LHCN-M2 (cell line): ENCODE measurements around the gene DRGX. TPM values are rescaled to one million over a fixed set of nuclear protein-coding genes. Genes with fewer than 3 reads are reported as not detected.

Experiments used
- DNase-seq: peaks from one replicate; pipeline ENCODE4 v3.0.0-alpha.2; 2012; ENCODE audit warnings: low read depth
- polyA plus RNA-seq: library from polyadenylated mRNA; unstranded; fragments of >200 nt; gene quantifications from one replicate; pipeline ENCODE4 v1.2.1, GENCODE V29; 2012; ENCODE audit warnings: missing spikeins
- total RNA-seq: library from RNA; depleted of rRNA; stranded (reverse); fragments of >200 nt; gene quantifications from 2 replicates; pipeline ENCODE4 v1.2.3, GENCODE V29; 2014; rRNA removed

Gene DRGX
- total RNA-seq, result not detected in 2 replicates
- 0.07 TPM for polyA plus RNA-seq

- DNase-seq, result no peak
Measured at GRCh38 chr10:49395741-49396665, at the start of gene DRGX. Gene DRGX, minus strand, starts transcription at chr10:49396089. Its CDS starts 649 bp downstream, at chr10:49395440.

DNA sequence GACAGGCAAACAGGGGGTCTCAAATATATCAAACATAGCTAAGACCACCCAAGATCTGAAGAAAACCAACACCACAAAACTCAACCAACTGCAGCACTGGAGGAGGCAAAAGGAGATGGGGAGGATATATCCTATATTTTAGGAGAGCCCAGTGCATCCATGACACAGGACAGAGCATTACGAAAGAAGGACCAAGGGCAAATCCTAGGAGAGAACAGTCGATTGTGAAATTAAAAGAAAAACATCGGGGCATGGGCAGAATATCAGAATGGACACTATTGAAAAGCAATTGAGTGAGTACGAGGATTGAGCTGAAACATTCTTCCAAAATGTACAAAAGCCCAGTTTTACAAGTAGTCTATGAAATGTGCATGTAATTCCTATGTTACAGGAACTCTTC lies 48.5 kb upstream of the DRGX start:
- no peak for DNase-seq

DNA sequence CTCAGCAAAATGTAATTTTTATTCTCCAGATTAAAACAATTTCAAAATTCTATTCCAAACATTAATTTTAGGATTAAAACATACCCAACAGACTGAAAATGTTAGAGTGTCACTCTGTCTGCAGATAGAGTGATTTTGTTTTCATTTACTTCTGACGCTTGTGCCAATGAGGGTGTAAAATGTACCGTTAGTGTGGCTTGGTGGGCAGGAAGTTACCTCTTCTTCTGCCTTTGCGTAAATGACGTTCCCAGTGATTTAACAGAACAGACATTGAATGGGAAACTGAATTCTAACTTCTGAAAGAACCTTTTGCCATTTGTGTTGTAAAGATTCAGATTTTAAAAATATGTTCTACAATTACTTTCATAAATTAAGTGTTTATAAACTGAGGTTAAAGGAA lies 47.0 kb upstream of the DRGX start:
- no peak for DNase-seq

DNA sequence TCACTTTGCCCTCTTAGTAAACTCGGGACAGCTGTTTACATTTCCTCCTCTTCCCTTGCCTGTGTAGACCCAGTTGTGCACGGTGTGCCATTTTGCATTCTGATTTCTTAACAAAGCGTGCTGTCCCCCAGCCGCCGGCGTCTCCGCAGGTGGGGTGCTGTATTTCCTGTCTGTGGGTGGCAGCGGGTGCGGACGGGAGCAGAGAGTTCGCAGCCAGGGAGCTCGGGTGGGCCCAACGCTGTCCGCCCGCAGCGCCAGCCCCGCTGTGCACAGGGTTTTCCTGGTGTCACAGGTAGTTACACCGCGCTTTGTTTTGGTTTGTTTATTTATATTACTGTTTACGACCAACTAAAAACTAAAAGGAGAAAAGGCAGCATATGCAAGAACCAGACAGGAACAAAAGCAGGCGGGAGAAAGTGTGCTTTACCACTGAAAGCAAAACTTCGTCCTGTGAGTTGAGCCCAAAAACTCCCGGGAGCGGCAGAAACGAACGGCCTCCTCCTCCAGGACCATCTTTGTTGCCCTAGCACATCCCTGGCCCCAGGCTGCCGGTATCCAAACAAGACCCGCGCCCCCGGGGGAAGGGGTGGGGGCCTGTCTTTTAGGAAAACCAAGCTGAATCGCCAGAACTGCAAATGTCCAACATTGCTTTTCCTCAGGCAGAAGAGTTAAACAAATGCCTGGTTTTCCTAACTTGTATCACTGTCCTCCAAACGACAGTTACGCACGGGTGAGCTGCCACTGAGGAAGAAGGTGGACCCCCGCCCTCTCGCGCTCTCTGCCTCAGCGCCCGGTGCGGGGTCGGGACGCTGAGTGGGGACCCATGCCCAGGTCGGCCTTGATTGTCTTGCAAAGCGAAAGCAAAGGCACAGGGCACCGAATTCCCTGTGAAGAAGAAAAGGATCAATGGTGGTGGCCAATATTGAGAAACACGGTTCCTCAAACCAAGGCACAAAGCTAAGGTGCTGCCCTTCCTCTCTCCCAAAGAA lies 45.9 kb upstream of the DRGX start:
- DNase-seq, result no peak

GRCh38 chr10:49435225-49435624 lies 39.3 kb upstream of the DRGX start:
- no peak for DNase-seq

DNA sequence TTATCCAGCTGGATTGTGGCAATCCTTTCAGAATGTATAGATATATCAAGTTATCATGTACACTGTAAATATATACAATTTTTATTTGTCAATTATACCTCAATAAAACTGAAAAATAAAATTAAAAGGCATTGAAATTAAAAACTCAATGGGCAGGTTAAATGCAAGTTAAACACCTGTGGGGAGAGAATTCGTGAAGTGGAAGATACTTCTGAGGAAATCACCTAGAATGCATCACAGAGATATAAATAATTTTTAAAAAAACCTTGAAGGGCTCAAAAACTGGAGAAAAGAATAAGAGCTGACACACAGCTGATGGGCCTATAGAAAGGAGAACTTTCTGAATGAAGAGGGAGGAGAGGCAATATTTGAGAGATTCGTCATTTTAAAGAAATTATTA lies 37.2 kb upstream of the DRGX start:
- no peak for DNase-seq

DNA sequence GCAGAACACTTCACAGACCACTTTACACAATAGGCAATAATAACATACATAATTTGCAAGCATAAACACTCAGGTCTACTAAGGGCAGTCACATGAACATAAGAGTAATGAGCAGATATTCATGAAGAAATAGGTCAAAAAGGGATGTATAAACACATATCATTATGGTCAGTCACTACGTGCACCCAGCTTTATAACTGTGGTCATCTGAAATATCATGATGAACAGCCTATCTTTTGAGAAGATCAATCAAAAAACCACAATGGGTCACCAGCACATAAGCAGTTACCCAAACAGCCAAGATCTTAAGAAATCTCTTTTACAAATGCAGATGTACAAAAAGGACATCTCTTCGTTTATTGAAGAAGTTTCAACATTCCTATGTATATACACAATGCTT lies 35.5 kb upstream of the DRGX start:
- no peak for DNase-seq

- DNase-seq, result no peak
Measured at GRCh38 chr10:49429458-49429857, 33.6 kb upstream of the DRGX start.

DNA sequence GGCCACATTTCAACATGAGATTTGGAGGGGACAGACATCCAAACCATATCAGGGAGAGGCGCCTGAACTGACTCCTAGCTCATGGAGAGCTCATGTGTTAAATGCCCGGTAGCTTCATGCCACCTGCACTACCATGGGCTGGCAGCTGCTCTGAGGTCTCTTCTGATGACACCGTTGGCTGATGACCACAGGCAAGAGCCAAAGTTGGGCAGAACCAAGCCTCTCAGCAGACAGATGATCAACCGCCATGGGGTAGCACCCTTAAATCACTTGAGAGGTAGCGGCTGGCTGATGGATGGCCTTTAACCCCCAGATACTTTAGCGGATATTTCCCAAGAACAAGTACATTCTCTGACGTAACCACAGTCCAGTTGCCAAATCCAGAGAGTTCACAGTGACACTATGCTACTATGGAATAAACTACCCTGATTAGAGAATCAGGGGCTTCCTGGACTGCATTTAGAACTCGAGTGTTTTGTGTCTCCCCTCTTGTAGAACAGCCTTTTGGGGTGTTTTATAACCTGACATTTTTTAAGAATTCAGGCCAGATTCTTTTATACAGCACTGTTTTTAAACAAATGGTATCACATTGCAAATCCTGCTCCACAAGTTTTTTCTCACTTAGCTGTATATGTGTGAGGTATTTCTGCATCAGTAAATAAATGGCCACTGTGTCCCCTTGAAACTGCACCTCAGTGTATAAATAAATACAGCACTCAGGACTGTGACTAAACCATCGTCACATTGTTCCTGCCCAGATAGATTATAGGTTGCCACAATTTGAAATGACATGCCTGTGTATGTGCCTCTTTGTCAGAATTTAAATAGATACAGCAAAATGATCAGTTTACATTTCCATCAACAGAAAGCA lies 30.8 kb upstream of the DRGX start:
- DNase-seq, result no peak

DNA sequence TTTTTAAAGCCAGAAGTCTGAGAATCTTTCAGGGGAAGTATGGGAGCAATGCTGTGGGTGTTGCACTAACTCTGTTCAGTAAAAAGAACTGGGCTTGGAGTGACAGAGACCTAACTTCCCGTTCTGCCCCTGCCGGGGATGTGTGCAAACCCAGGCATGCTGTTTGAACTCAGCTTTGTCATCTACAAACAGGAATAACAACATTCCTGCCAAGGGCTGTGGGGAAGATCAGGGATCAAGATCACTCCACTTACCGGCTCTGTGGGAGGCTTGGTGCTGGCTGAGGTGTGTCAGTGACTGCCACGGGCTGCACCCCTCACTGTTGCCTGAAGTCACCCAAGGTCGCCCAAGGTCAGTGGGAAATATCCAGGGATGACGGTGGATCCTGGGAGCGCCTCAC lies 23.1 kb upstream of the DRGX start:
- no peak for DNase-seq

DNA sequence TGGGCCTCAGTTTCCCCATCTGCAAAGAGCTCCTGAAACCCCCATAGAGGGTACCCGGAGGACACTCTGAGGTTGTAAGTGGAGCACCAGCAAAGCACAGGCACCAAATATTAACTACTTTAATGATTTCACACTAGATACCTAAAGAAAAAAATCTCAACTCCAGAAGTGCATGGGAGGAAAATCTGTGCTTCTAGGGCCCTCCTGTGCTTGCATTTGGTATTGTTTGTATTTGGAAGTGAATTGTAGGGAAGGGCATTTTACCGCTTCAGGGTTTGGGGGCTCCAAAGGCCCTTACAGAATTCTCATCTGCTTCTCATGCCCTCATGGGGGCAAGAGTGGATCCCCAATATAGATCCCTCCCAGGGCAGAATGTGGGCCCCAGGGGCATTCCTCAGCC lies 22.4 kb upstream of the DRGX start:
- DNase-seq, result no peak

GRCh38 chr10:49418053-49418326 lies 22.1 kb upstream of the DRGX start:
- DNase-seq, result no peak

GRCh38 chr10:49417311-49418052 lies 21.6 kb upstream of the DRGX start:
- no peak for DNase-seq

- DNase-seq, result no peak
Measured at GRCh38 chr10:49415846-49416245, 20.0 kb upstream of the DRGX start.

DNA sequence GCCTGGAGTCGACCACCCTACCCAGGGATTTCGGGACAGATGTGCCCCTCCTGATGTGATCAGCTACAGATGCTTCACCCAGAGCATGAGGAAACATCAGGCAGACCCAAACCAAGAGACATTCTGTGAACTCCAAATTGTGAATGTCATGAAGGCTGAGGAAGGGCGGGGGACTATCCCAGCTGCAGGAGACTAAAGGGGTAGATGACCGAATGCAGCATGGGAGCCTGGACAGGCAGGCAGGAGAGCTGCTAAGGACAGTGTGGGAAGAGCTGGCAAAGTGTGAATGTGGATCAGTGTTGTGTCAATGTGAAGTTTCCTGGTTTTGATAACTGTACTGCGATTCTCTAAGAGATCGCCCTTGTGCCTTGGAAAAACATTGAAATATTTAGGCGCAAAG lies 19.2 kb upstream of the DRGX start:
- no peak for DNase-seq

- no peak for DNase-seq
Measured at GRCh38 chr10:49414496-49414895, 18.6 kb upstream of the DRGX start.

- no peak for DNase-seq
Measured at GRCh38 chr10:49412571-49412970, 16.7 kb upstream of the DRGX start.

- DNase-seq, result no peak
Measured at GRCh38 chr10:49410365-49411074, 14.6 kb upstream of the DRGX start.

DNA sequence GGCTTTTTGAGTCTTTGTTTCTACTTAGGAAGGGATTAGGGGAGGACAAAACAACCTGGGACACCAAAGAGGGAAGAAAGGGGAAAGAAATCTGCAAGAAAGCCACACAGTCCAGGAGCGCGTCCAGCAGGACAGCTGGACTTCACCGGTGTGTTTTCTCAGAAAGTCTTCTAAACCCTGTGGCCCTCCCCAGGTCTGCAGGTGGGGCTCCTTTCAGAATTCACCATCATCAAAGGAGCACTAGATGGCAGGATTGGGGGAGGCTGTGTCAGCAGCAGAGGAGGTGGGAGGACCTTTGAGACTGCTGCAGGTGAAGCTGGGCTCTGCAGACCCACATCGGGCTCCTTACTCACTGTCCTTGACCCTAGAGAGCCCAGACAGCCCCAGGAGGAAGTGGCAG lies 13.9 kb upstream of the DRGX start:
- DNase-seq, result no peak
